SIG-M5 treated with dmso at 0.1 percent for 504 hours (cell line): Measurements from ENCODE around the gene KIAA1328.
A peak's percentile ranks its signal among the peaks of the same experiment; 100 is the strongest.
"Not testable (repeated sequence)": the region's sequence is repeated elsewhere in the genome, so short reads cannot be mapped to it uniquely, and the experiment has no call there.

Source experiments
- DNase-seq: peaks from one replicate; lab custom pipeline; 2025; ENCODE audit not compliant: unreplicated experiment; lab: John Stamatoyannopoulos, UW

The KIAA1328 gene

DNA sequence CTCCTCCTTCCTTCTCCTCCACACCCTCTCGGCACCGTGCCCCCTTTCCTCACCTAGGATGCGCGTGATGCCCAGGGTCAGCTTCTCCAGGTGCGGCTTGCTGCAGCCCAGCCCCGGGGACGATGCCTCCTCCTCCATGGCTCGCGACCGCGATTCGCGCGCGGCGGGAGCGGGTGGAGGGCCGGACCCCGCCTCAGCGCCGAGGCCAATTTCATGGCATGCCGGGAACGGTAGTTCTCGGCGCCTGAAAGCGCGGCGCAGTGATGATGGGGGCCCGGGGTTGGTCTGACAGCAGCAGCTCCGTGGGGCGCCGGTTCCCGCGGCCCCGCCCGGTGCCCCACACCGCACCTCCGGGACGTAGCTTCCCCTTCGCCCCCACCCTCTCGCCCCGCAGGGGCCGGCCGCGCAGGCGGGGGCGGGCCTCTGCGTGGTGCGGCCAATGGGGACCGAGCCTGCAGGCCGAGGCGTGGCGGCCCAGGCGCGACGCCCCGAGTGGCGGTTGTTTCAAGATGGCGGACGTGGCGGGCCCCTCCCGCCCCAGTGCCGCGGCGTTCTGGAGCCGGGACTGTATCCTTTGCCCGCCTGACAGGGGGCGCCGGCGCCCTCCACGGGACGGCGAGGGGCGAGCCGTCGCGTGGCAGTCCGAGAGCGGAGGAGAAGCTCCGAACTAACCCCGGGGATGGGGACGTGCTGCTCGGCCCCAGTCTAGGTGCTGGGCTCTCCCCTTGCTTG, at the start of gene KIAA1328, which contains the start of gene TPGS2:
TSS of gene KIAA1328 (plus strand) at position 498 of the 732 bp plus-strand sequence. CDS start at position 510, 12 bp downstream.
TSS of gene TPGS2 (minus strand) at position 373 of the 732 bp plus-strand sequence. CDS start at position 138, 235 bp downstream.
- peak; percentile 86 for DNase-seq

DNA sequence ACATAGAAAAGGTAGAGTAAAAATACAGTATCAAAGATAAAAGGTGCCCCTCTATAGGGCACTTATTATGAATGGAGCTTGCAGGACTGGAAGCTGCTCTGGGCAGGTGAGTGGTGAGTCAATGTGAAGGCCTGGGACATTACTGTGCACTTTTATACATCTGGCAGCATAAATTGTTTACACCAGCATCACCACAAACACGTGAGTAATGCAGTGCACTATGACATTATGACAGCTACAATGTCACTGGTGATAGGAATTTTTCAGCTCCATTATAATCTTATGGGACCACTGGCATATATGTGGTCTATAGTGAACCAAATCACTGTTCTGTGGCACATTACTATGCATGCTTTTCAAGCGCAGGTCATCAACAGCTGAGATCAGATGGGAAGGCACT, 48.2 kb upstream of the KIAA1328 start:
- DNase-seq = no peak

DNA sequence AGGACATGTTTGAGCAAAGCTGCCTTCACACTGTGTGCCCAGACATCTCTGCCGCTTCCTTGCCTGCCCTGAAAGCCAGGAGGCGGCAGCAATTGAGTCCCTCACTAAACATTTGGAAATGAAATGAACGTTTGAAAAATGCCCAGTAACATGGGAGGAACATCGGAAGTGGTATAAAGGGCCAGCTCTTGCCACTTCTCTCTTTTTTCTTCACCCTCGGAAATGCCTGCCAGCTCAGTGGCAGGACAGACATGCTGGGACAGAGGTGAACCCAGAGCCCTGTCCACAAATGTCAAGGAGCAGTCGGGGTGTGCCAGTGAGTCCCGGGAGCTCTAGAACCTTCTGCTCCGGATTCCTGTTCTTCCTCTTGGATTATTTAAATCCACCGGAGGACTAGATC, 46.2 kb upstream of the KIAA1328 start:
- DNase-seq = no peak

DNA sequence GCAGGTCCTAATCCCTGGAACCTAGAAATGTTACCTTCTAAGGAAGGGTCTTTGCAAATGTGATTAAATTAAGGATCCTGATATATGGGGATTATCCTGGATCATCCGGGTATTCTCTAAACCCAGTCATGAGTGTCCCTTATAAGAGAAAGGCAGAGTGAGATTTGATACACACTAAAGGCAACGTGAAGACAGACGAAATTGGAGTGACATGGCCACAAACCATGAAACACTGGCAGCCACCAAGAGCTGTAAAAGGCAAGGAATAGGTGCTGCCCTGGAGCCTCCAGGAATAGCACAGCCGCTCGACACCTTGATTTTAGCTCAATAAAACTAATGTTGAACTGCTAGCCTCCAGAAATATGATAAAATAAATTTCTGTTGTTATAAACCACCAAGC, 45.1 kb upstream of the KIAA1328 start:
- DNase-seq = no peak

- no peak for DNase-seq
Measured at GRCh38 chr18:36786686-36787085, 42.2 kb upstream of the KIAA1328 start.

GRCh38 chr18:36792634-36793283, 36.2 kb upstream of the KIAA1328 start:
- no peak for DNase-seq

- DNase-seq = peak; percentile 0
Measured at GRCh38 chr18:36798738-36799473, 30.0 kb upstream of the KIAA1328 start.

- no peak for DNase-seq
Measured at GRCh38 chr18:36805105-36805504, 23.8 kb upstream of the KIAA1328 start.

- DNase-seq = no peak
Measured at GRCh38 chr18:36808681-36809080, 20.2 kb upstream of the KIAA1328 start.

- peak; percentile 75 for DNase-seq
Measured at GRCh38 chr18:36809590-36810381, 19.1 kb upstream of the KIAA1328 start.

DNA sequence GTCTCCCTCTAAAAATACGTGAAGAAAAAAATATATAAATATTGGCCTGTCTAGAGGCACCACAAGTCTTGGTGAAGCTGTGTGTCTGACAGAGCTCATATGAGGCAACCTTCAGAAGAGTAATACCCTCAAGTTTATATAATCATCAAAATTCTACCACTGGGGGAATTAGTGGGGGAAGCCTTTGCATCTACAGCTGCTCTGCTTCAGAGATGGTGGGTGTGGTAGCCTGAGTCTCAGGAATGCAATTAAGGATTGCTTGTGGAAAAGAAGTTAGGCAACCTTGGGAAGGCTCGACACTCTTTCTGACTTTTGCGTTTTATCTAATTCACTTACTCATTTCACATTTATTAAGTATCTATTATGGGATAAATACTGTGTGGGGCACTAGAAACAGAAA, 17.5 kb upstream of the KIAA1328 start:
- DNase-seq = no peak

DNA sequence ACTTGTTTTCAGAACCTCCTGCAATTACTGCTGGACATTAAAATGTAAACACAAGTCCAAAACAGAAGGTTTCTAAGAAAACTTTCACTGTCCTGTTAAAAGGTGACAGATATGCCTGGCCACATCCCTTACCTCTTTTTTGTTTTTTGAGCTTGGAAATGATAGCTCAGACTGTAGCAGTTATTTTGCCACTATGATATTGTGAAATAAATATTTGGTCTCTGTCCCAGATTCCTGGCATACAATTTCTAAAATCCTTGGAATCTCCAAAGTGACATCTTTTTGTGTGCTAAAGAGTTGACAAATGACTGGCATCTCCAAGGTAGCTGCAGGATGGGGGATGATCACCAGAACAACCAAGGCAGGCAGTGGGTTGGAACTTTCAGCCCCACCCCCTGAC, 17.0 kb upstream of the KIAA1328 start:
- no peak for DNase-seq

GRCh38 chr18:36812678-36813077, 16.2 kb upstream of the KIAA1328 start:
- DNase-seq = no peak

DNA sequence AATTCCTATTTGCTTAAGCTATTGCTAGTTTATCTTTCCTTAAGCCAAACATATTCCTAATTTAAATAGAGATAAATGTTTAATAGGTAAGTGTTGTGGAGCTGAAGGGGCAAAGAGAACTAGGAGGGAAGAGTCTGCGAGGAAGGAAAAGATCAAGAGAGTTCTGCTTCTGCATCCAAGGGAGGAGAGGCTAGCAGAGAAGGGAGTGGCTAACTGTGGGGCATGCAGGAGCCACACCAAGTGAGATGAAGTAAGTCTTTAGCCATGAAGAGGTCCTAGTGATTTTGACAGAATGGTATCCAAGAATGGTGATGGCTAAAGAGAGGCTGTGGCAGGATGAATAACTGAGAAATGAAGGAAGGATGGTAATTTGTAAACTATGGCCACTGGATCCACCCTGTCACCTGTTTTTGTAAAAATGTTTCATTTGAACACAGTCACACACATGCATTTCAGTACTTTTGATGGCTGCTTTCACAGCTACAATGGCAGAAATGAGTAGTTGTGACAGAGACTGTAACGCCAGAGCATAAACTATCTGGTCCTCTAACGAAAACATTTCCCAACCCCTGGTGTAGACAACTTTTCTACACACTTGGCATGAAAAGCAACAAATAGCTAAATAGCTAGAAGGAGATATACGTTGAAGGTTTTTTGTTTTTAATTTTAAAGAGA, 15.7 kb upstream of the KIAA1328 start:
- DNase-seq = no peak

DNA sequence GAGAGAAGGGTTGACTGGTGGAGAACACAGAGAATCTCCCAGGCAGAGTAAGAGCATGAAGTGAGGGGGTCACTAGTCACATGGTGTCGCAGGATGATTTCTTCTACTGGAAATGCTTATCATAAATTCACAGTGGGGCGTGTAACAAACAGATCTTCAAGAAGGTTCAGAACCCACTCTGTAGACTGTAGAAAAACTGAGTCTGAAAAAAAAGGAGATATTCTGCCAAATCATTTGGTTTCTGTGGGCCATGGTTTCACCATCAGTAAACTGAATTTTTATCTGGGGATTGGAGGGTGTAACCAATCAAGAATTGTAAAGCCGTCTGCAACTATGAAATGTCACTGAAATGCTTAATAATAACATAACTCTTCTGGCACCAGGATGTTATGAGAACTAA, 15.1 kb upstream of the KIAA1328 start:
- DNase-seq = no peak

- no peak for DNase-seq
Measured at GRCh38 chr18:36814994-36815393, 13.9 kb upstream of the KIAA1328 start.

GRCh38 chr18:36816096-36816495, 12.8 kb upstream of the KIAA1328 start:
- DNase-seq = not testable (repeated sequence)

DNA sequence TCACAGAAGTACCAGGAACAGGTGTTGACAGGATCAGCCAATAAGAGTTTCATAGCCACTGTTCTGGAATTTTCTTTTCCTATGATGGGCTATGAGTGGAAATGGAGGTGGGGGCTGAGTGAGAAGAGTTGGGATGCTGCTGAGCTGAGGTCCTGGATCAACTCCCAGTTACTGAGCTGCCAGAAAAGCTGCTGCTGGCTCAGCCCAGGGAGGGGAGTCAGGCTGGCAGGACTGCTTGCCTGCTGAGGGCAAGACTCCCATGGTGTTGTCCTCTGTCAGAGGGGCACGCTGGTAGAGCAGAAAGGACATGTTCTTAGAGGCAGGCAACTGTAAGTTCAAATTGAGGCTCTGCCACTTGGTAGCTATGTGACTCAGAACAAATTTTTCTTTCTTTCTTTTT, 11.9 kb upstream of the KIAA1328 start:
- no peak for DNase-seq

DNA sequence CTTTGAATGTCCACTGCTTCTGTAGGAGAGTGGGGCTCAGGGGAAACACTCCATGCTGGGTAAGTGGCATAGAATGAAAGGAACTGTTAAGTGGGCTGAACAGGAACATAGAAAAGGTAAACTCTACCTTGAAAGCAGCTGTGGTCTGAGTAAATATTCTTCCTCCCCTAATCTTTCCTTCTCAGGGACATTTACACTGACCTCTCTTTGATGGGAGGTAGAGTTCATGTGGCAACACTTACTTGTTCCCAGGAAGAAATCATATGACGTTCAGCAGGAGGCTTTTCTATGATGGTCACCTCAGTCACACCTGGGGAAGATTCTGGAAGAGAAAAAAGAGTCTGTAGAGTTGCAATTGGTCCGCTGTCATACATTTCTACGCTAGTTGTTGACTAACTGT, 10.3 kb upstream of the KIAA1328 start:
- DNase-seq = no peak

DNA sequence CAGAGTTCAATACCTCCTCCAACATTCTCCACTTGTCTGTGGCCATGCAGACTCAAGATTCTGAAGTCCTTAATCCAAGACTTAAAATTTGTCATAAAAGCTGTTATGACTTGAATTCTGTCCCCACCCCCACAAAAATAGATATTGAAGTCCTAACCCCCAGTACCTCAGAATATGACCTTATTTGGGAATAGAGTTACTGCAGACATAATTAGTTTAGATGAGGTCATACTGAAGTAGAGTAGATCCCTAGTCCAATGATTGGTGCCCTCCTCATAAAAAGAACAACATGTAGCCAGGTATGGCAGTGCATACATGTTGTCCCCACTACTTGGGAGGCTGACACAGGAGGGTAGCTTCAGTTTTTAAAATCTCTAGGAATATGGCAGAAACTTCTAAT, 9.3 kb upstream of the KIAA1328 start:
- no peak for DNase-seq
